GM10248 (cell line): ENCODE data around the gene ALCAM.
"Not testable (repeated sequence)": the region's sequence is repeated elsewhere in the genome, so short reads cannot be mapped to it uniquely, and the experiment has no call there.

Experiments used
- CTCF ChIA-PET: fragments of 300-600 bp; sonication (Branson Sonifier 250); formaldehyde crosslinking; extraction: SDS; loops from one replicate; lab custom pipeline; 2021; ENCODE audit warnings: antibody characterized with exemption; lab: Yijun Ruan, JAX
- POLR2A ChIA-PET: fragments of 350-650 bp; sonication (Branson Sonifier 250); formaldehyde crosslinking; extraction: SDS; loops from one replicate; lab custom pipeline; 2020; ENCODE audit warnings: antibody characterized with exemption; lab: Yijun Ruan, JAX
- DNase-seq: peaks from one replicate; pipeline ENCODE4 v3.0.0; 2012; ENCODE audit errors: extremely low spot score
- TF ChIP-seq, protein P1 (sequence below): IDR thresholded peaks from 2 replicates; pipeline ENCODE4 v1.5.1; 2012; ENCODE audit warnings: mild to moderate bottlenecking, low read depth; ENCODE audit errors: extremely low read depth, missing control alignments, control extremely low read depth

Gene ALCAM

GRCh38 chr3:105401691-105402149 is 35.0 kb downstream of the ALCAM start:
- DNase-seq, result no peak
- ChIA-PET POLR2A (no interaction called here), CTCF (interaction anchor here (1.0 kb wide), 1 partner anchor 9 kb away, joined by 3 read pairs; no protein-coding TSS in a partner anchor)
- TF ChIP-seq, protein P1, sequence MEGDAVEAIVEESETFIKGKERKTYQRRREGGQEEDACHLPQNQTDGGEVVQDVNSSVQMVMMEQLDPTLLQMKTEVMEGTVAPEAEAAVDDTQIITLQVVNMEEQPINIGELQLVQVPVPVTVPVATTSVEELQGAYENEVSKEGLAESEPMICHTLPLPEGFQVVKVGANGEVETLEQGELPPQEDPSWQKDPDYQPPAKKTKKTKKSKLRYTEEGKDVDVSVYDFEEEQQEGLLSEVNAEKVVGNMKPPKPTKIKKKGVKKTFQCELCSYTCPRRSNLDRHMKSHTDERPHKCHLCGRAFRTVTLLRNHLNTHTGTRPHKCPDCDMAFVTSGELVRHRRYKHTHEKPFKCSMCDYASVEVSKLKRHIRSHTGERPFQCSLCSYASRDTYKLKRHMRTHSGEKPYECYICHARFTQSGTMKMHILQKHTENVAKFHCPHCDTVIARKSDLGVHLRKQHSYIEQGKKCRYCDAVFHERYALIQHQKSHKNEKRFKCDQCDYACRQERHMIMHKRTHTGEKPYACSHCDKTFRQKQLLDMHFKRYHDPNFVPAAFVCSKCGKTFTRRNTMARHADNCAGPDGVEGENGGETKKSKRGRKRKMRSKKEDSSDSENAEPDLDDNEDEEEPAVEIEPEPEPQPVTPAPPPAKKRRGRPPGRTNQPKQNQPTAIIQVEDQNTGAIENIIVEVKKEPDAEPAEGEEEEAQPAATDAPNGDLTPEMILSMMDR, result no peak

DNA sequence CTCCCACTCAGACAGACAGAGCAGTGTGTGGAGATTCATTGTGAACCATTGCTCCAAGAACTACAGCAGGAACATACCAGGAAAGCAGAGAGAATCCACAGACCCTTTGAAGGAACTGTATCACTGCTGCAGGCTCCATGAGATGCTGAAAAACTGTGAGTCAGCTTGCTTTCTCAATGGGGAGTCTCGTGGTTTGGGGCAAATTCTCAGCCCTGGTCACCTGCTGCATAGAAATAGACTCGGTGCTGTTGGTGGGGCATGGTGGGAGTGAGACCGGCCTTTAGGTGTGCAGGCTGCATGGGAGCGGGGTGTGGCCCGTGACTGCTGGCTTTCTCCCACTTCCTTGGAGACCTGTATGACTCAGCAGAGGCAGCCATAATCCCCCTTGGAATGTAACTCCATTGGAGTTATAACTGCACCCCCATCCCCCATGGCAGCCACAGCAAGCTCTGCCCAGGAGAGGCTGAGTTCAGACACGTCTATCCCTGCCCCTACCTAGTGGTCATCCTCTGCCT is 35.6 kb downstream of the ALCAM start:
- ChIA-PET POLR2A (no interaction called here), CTCF (interaction anchor here (1.0 kb wide), 1 partner anchor 9 kb away, joined by 3 read pairs; no protein-coding TSS in a partner anchor)
- TF ChIP-seq, protein P1, result no peak
- no peak for DNase-seq

- CTCF ChIA-PET, DNase-seq, POLR2A ChIA-PET: not testable (repeated sequence)
Observed at GRCh38 chr3:105403034-105403433, 36.3 kb downstream of the ALCAM start.

DNA sequence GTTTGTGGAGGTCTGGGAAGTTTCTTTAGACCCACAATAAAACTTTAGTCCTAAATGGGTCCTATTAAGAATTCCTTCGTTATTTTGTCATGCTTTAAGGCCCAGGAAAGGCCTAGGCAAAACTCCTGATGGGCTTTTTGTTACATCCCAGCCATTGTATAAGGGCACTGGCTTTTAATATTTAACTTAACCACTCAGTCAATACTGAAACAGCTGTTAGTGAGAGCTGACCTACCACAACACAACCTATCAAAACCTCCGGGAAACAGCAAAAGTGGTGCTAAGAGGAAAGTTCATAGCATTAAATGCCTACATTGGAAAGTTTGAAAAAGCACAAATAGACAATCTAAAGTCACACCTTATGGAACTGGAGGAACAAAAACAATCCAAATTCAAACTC is 39.6 kb downstream of the ALCAM start:
- POLR2A ChIA-PET, result no interaction called here
- CTCF ChIA-PET, result no interaction called here
- TF ChIP-seq, protein P1, result no peak
- no peak for DNase-seq

DNA sequence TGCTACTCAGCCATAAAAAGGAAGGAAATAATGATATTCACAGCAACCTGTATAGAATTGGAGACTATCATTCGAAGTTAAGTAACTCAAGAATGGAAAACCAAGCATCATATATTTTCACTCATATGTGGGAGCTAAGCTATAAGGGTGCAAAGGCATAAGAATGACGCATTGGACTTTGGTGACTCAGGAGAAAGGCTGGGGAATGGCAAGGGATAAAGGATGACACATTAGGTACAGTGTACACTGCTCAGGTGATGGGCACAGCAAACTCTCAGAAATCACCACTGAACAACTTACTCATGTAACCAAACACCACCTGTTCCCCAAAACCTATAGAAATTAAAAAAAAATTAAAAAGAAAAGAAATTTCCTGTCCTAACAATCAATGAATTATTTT is 42.7 kb downstream of the ALCAM start:
- ChIA-PET POLR2A (no interaction called here), CTCF (no interaction called here)
- no peak for DNase-seq
- TF ChIP-seq, protein P1, result no peak

GRCh38 chr3:105413343-105413887 is 46.7 kb downstream of the ALCAM start:
- ChIA-PET POLR2A (no interaction called here), CTCF (no interaction called here)
- TF ChIP-seq, protein P1, result no peak
- DNase-seq, result no peak

- TF ChIP-seq, protein P1, result no peak
- no peak for DNase-seq
- ChIA-PET POLR2A (no interaction called here), CTCF (interaction anchor here (0.9 to 1.3 kb wide), 3 partner anchors 9 to 37 kb away, joined by 3 to 4 read pairs (median 3); no protein-coding TSS in a partner anchor)
Observed at GRCh38 chr3:105414841-105415240, 48.1 kb downstream of the ALCAM start.
